ENCODE measurements around the gene NVL.
"Not testable (repeated sequence)": the region's sequence is repeated elsewhere in the genome, so short reads cannot be mapped to it uniquely, and the experiment has no call there.

The NVL gene

GRCh38 chr1:224333309-224333926, 3.4 kb upstream of the NVL start:
- H3K27me3 ChIP-seq (ENCODE audit: control insufficient read depth in 1 of 2, insufficient read depth in 2 of 2, low read length in 2 of 2) = no peaks in the 10 kb centered on the region
- H3K4me3 ChIP-seq (ENCODE audit: low read length in 2 of 2) = no peak overlapping the region

GRCh38 chr1:224331824-224332223, 1.9 kb upstream of the NVL start:
- no peak overlapping the region for H3K27ac ChIP-seq (ENCODE audit: low read length)
- H3K27me3 ChIP-seq (ENCODE audit: control insufficient read depth in 1 of 2, insufficient read depth in 2 of 2, low read length in 2 of 2) = no peaks in the 10 kb centered on the region
- H3K4me3 ChIP-seq (ENCODE audit: low read length in 2 of 2) = no peak overlapping the region

More at GRCh38 chr1:224333309-224333926, 3.4 kb upstream of the NVL start:
- H3K9ac ChIP-seq (ENCODE audit: low read length in 2 of 2) = no peak overlapping the region
- no peak overlapping the region for H3K27ac ChIP-seq (ENCODE audit: low read length)
- no peaks in the 10 kb centered on the region for H3K9me3 ChIP-seq (ENCODE audit: control insufficient read depth in 2 of 2, low read length in 2 of 2)
- H3K36me3 ChIP-seq (ENCODE audit: control insufficient read depth in 2 of 2, insufficient read depth in 2 of 2, low read length in 2 of 2) = no peaks in the 10 kb centered on the region
- H3K4me1 ChIP-seq (ENCODE audit: control insufficient read depth, insufficient read depth, low read length) = peaks cover 12% of the 10 kb centered on the region

GRCh38 chr1:224331326-224331725, 1.4 kb upstream of the NVL start:
- Histone ChIP-seq H3K36me3 (ENCODE audit: control insufficient read depth in 2 of 2, insufficient read depth in 2 of 2, low read length in 2 of 2) (no peaks in the 10 kb centered on the region), H3K9ac (ENCODE audit: low read length in 2 of 2) (no peak overlapping the region), H3K4me1 (ENCODE audit: control insufficient read depth, insufficient read depth, low read length) (peaks cover 14% of the 10 kb centered on the region), H3K27ac (ENCODE audit: low read length) (no peak overlapping the region), H3K27me3 (ENCODE audit: control insufficient read depth in 1 of 2, insufficient read depth in 2 of 2, low read length in 2 of 2) (no peaks in the 10 kb centered on the region), H3K4me3 (ENCODE audit: low read length in 2 of 2) (no peak overlapping the region), H3K9me3 (ENCODE audit: control insufficient read depth in 2 of 2, low read length in 2 of 2) (no peaks in the 10 kb centered on the region)

More at GRCh38 chr1:224331824-224332223, 1.9 kb upstream of the NVL start:
- Histone ChIP-seq H3K36me3 (ENCODE audit: control insufficient read depth in 2 of 2, insufficient read depth in 2 of 2, low read length in 2 of 2) (no peaks in the 10 kb centered on the region), H3K9me3 (ENCODE audit: control insufficient read depth in 2 of 2, low read length in 2 of 2) (no peaks in the 10 kb centered on the region), H3K9ac (ENCODE audit: low read length in 2 of 2) (no peak overlapping the region), H3K4me1 (ENCODE audit: control insufficient read depth, insufficient read depth, low read length) (peaks cover 12% of the 10 kb centered on the region)

- Histone ChIP-seq H3K36me3 (ENCODE audit: control insufficient read depth in 2 of 2, insufficient read depth in 2 of 2, low read length in 2 of 2) (no peaks in the 10 kb centered on the region), H3K9ac (ENCODE audit: low read length in 2 of 2) (peak overlapping the region; percentile 97 to 98), H3K27ac (ENCODE audit: low read length) (peak overlapping the region; percentile 92), H3K4me1 (ENCODE audit: control insufficient read depth, insufficient read depth, low read length) (peaks cover 14% of the 10 kb centered on the region), H3K4me3 (ENCODE audit: low read length in 2 of 2) (peak overlapping the region; percentile 86 to 98), H3K27me3 (ENCODE audit: control insufficient read depth in 1 of 2, insufficient read depth in 2 of 2, low read length in 2 of 2) (no peaks in the 10 kb centered on the region), H3K9me3 (ENCODE audit: control insufficient read depth in 2 of 2, low read length in 2 of 2) (no peaks in the 10 kb centered on the region)
Measured at GRCh38 chr1:224329484-224329841, 509 bp downstream of the NVL start.

- Histone ChIP-seq H3K27me3 (ENCODE audit: control insufficient read depth in 1 of 2, insufficient read depth in 2 of 2, low read length in 2 of 2) (no peaks in the 10 kb centered on the region), H3K4me1 (ENCODE audit: control insufficient read depth, insufficient read depth, low read length) (peaks cover 14% of the 10 kb centered on the region), H3K4me3 (ENCODE audit: low read length in 2 of 2) (peak overlapping the region in 1 of 2 donors; percentile 4), H3K9me3 (ENCODE audit: control insufficient read depth in 2 of 2, low read length in 2 of 2) (no peaks in the 10 kb centered on the region), H3K36me3 (ENCODE audit: control insufficient read depth in 2 of 2, insufficient read depth in 2 of 2, low read length in 2 of 2) (no peaks in the 10 kb centered on the region), H3K27ac (ENCODE audit: low read length) (no peak overlapping the region), H3K9ac (ENCODE audit: low read length in 2 of 2) (no peak overlapping the region)
Measured at GRCh38 chr1:224328644-224329043, 1.3 kb downstream of the NVL start.

GRCh38 chr1:224325959-224326358, 4.0 kb downstream of the NVL start:
- no peak overlapping the region for H3K27ac ChIP-seq (ENCODE audit: low read length)
- no peaks in the 10 kb centered on the region for H3K9me3 ChIP-seq (ENCODE audit: control insufficient read depth in 2 of 2, low read length in 2 of 2)
- H3K4me1 ChIP-seq (ENCODE audit: control insufficient read depth, insufficient read depth, low read length) = peaks cover 13% of the 10 kb centered on the region
- H3K36me3 ChIP-seq (ENCODE audit: control insufficient read depth in 2 of 2, insufficient read depth in 2 of 2, low read length in 2 of 2) = no peaks in the 10 kb centered on the region
- H3K4me3 ChIP-seq (ENCODE audit: low read length in 2 of 2) = no peak overlapping the region
- no peaks in the 10 kb centered on the region for H3K27me3 ChIP-seq (ENCODE audit: control insufficient read depth in 1 of 2, insufficient read depth in 2 of 2, low read length in 2 of 2)
- H3K9ac ChIP-seq (ENCODE audit: low read length in 2 of 2) = no peak overlapping the region

- H3K27ac ChIP-seq (ENCODE audit: low read length) = no peak overlapping the region
- no peaks in the 10 kb centered on the region for H3K27me3 ChIP-seq (ENCODE audit: control insufficient read depth in 1 of 2, insufficient read depth in 2 of 2, low read length in 2 of 2)
- H3K4me3 ChIP-seq (ENCODE audit: low read length in 2 of 2) = no peak overlapping the region
- H3K36me3 ChIP-seq (ENCODE audit: control insufficient read depth in 2 of 2, insufficient read depth in 2 of 2, low read length in 2 of 2) = no peaks in the 10 kb centered on the region
- no peaks in the 10 kb centered on the region for H3K4me1 ChIP-seq (ENCODE audit: control insufficient read depth, insufficient read depth, low read length)
- H3K9ac ChIP-seq (ENCODE audit: low read length in 2 of 2) = no peak overlapping the region
- H3K9me3 ChIP-seq (ENCODE audit: control insufficient read depth in 2 of 2, low read length in 2 of 2) = no peaks in the 10 kb centered on the region
Measured at GRCh38 chr1:224321706-224322105, 8.3 kb downstream of the NVL start.

- Histone ChIP-seq H3K4me3 (ENCODE audit: low read length in 2 of 2) (no peak overlapping the region), H3K27me3 (ENCODE audit: control insufficient read depth in 1 of 2, insufficient read depth in 2 of 2, low read length in 2 of 2) (no peaks in the 10 kb centered on the region), H3K9ac (ENCODE audit: low read length in 2 of 2) (no peak overlapping the region), H3K4me1 (ENCODE audit: control insufficient read depth, insufficient read depth, low read length) (no peaks in the 10 kb centered on the region), H3K9me3 (ENCODE audit: control insufficient read depth in 2 of 2, low read length in 2 of 2) (no peaks in the 10 kb centered on the region), H3K36me3 (ENCODE audit: control insufficient read depth in 2 of 2, insufficient read depth in 2 of 2, low read length in 2 of 2) (peaks cover 6 to 8% of the 10 kb centered on the region in 2 donors), H3K27ac (ENCODE audit: low read length) (no peak overlapping the region)
Measured at GRCh38 chr1:224317383-224318045, 12.5 kb downstream of the NVL start.

GRCh38 chr1:224312025-224312424, 17.9 kb downstream of the NVL start:
- Histone ChIP-seq H3K27me3 (ENCODE audit: control insufficient read depth in 1 of 2, insufficient read depth in 2 of 2, low read length in 2 of 2) (no peaks in the 10 kb centered on the region), H3K4me3 (ENCODE audit: low read length in 2 of 2) (no peak overlapping the region), H3K4me1 (ENCODE audit: control insufficient read depth, insufficient read depth, low read length) (no peaks in the 10 kb centered on the region), H3K36me3 (ENCODE audit: control insufficient read depth in 2 of 2, insufficient read depth in 2 of 2, low read length in 2 of 2) (peaks cover 21 to 23% of the 10 kb centered on the region in 2 donors), H3K27ac (ENCODE audit: low read length) (no peak overlapping the region), H3K9me3 (ENCODE audit: control insufficient read depth in 2 of 2, low read length in 2 of 2) (no peaks in the 10 kb centered on the region), H3K9ac (ENCODE audit: low read length in 2 of 2) (no peak overlapping the region)

GRCh38 chr1:224311503-224311902, 18.5 kb downstream of the NVL start:
- not testable (repeated sequence) for H3K9ac ChIP-seq (ENCODE audit: low read length in 2 of 2); H3K4me1 ChIP-seq (ENCODE audit: control insufficient read depth, insufficient read depth, low read length); H3K27ac ChIP-seq (ENCODE audit: low read length); H3K9me3 ChIP-seq (ENCODE audit: control insufficient read depth in 2 of 2, low read length in 2 of 2); H3K4me3 ChIP-seq (ENCODE audit: low read length in 2 of 2); H3K27me3 ChIP-seq (ENCODE audit: control insufficient read depth in 1 of 2, insufficient read depth in 2 of 2, low read length in 2 of 2)
- H3K36me3 ChIP-seq (ENCODE audit: control insufficient read depth in 2 of 2, insufficient read depth in 2 of 2, low read length in 2 of 2) = peaks cover 25 to 27% of the 10 kb centered on the region in 2 donors

- Histone ChIP-seq H3K27ac (ENCODE audit: low read length) (no peak overlapping the region), H3K4me1 (ENCODE audit: control insufficient read depth, insufficient read depth, low read length) (no peaks in the 10 kb centered on the region), H3K9ac (ENCODE audit: low read length in 2 of 2) (no peak overlapping the region), H3K36me3 (ENCODE audit: control insufficient read depth in 2 of 2, insufficient read depth in 2 of 2, low read length in 2 of 2) (peaks cover 31 to 40% of the 10 kb centered on the region in 2 donors), H3K27me3 (ENCODE audit: control insufficient read depth in 1 of 2, insufficient read depth in 2 of 2, low read length in 2 of 2) (no peaks in the 10 kb centered on the region), H3K9me3 (ENCODE audit: control insufficient read depth in 2 of 2, low read length in 2 of 2) (no peaks in the 10 kb centered on the region), H3K4me3 (ENCODE audit: low read length in 2 of 2) (no peak overlapping the region)
Measured at GRCh38 chr1:224308064-224308463, 21.9 kb downstream of the NVL start.

All from stomach smooth muscle (tissue), 2 donors.